WERI-Rb-1 (cell line): ENCODE results near the gene ARHGAP1.

Experiments
- DNase-seq: peaks from one replicate; pipeline ENCODE4 v3.0.0-alpha.2; 2020
- H3K27ac ChIP-seq: fragments of 250-450 bp; sonication (Bioruptor Pico); 2 replicates; pipeline ENCODE4 v1.5.1; 2020; ENCODE audit warnings: mild to moderate bottlenecking, moderate library complexity
- H3K27me3 ChIP-seq: fragments of 250-450 bp; sonication (Bioruptor Pico); 2 replicates; pipeline ENCODE4 v1.5.1; 2021; ENCODE audit warnings: mild to moderate bottlenecking, low read depth, moderate library complexity; ENCODE audit not compliant: insufficient read depth, severe bottlenecking
- H3K36me3 ChIP-seq: fragments of 250-450 bp; sonication (Bioruptor Pico); 2 replicates; pipeline ENCODE4 v1.5.1; 2020; ENCODE audit warnings: mild to moderate bottlenecking, moderate library complexity
- H3K4me3 ChIP-seq: 2 replicates; pipeline ENCODE4 v1.5.1; 2011; ENCODE audit warnings: low read depth, mild to moderate bottlenecking, control low read depth, low read length
- H3K9me3 ChIP-seq: fragments of 250-450 bp; sonication (Bioruptor Pico); 2 replicates; pipeline ENCODE4 v1.5.1; 2021; ENCODE audit warnings: mild to moderate bottlenecking, moderate library complexity; ENCODE audit not compliant: severe bottlenecking
- CTCF ChIP-seq: IDR thresholded peaks from 2 replicates; pipeline ENCODE4 v1.5.1; 2011; ENCODE audit warnings: low read depth, mild to moderate bottlenecking, control low read depth, inconsistent platforms, low read length

Gene ARHGAP1

GRCh38 chr11:46700241-46701077, at the start of gene ARHGAP1, which contains the start of gene ZNF408:
ARHGAP1 (minus strand) TSS chr11:46700619; CDS start chr11:46696107, 4,512 bp downstream.
ZNF408 (plus strand) TSS chr11:46701031; CDS start chr11:46701048, 17 bp downstream.
- peak within 1 kb of the TSS; percentile 99 for H3K27ac ChIP-seq
- H3K4me3 ChIP-seq = peak within 1 kb of the TSS; percentile 97
- H3K27me3 ChIP-seq = no peaks in the 10 kb centered on the region
- no peaks in the 10 kb centered on the region for H3K9me3 ChIP-seq
- TF ChIP-seq CTCF = no peak
- peaks cover 38% of the 10 kb centered on the region for H3K36me3 ChIP-seq
- peak; percentile 99 for DNase-seq

- peaks cover 97% of the 10 kb centered on the region for H3K36me3 ChIP-seq
- TF ChIP-seq CTCF = no peak
- H3K27ac ChIP-seq = no peak overlapping the region
- H3K9me3 ChIP-seq = no peaks in the 10 kb centered on the region
- no peak for DNase-seq
- no peaks in the 10 kb centered on the region for H3K27me3 ChIP-seq
- no peak overlapping the region for H3K4me3 ChIP-seq
Observed at GRCh38 chr11:46747150-46747549, 46.7 kb upstream of the ARHGAP1 start.

- no peak for TF ChIP-seq CTCF
- Histone ChIP-seq H3K27ac (no peak overlapping the region), H3K27me3 (no peaks in the 10 kb centered on the region), H3K4me3 (no peak overlapping the region), H3K9me3 (no peaks in the 10 kb centered on the region), H3K36me3 (peaks cover 100% of the 10 kb centered on the region)
- no peak for DNase-seq
Observed at GRCh38 chr11:46745995-46746394, 45.6 kb upstream of the ARHGAP1 start.

- no peak overlapping the region for H3K27ac ChIP-seq
- no peak for DNase-seq
- no peak for TF ChIP-seq CTCF
- H3K4me3 ChIP-seq = no peak overlapping the region
- no peaks in the 10 kb centered on the region for H3K27me3 ChIP-seq
- no peaks in the 10 kb centered on the region for H3K9me3 ChIP-seq
- peaks cover 99% of the 10 kb centered on the region for H3K36me3 ChIP-seq
Observed at GRCh38 chr11:46745328-46745727, 44.9 kb upstream of the ARHGAP1 start.

- H3K9me3 ChIP-seq = no peaks in the 10 kb centered on the region
- no peak overlapping the region for H3K27ac ChIP-seq
- H3K36me3 ChIP-seq = peaks cover 84% of the 10 kb centered on the region
- no peak for DNase-seq
- no peaks in the 10 kb centered on the region for H3K27me3 ChIP-seq
- H3K4me3 ChIP-seq = no peak overlapping the region
- TF ChIP-seq CTCF = no peak
Observed at GRCh38 chr11:46743693-46744339, 43.4 kb upstream of the ARHGAP1 start.
